ENCODE measurements around the gene COA8.
A peak's percentile ranks its signal among the peaks of the same experiment; 100 is the strongest.

The COA8 gene

DNA sequence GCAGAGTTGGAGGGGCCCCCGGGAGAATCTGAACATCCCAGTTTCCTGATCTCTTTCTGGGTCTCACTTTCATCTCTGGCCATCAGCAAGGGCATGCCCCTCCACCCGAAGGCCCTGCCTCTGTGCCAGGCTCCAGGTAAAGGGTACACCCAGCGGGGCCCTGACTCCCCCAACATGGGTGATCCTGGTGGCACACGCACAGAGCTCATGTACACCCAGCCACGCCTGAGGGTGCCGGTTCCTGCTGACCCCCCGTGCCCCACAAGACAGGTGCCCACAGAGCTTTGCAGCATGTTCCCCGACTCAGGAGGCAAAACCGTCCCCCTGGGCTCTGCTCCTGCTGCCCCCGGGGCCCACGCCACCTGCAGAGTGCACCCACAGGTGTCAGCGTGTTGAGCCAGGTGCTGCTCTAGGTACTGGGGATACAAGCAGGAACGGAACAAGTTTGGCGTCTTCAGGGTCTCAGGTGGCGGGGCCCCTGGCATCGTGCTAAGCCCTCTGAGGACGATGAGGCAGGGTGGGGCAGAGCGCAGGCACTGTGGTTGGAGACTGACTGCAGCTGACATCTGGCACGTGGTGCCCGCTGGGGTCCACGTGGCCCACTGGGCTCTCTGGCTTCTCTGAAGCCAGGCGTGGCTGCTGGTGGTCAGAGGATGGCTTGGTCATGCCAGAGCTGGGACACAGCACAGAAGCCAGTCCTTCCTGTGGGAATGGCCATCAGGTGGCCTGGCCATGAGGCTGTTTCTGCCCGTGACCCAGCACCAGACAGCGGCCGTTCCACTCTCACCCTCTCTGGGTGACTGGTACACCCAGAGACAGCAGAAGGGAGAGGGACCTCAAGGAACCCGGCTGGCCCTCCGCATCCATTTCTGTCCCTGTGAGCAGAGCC, 14.1 kb upstream of the COA8 start:
- DNase-seq: peak in 7 of 14 donors; percentile 38 to 74 (median 69)

- peak in 12 of 14 donors; percentile 56 to 91 (median 78) for DNase-seq
These were observed 13.1 kb upstream of the COA8 start for GRCh38 chr14:103549361-103550311.

GRCh38 chr14:103550451-103551337, 12.1 kb upstream of the COA8 start:
- DNase-seq: peak in 6 of 14 donors; percentile 32 to 71 (median 67)

- DNase-seq: peak in 6 of 14 donors; percentile 22 to 66 (median 56)
These were observed 11.4 kb upstream of the COA8 start for GRCh38 chr14:103551338-103551762.

DNA sequence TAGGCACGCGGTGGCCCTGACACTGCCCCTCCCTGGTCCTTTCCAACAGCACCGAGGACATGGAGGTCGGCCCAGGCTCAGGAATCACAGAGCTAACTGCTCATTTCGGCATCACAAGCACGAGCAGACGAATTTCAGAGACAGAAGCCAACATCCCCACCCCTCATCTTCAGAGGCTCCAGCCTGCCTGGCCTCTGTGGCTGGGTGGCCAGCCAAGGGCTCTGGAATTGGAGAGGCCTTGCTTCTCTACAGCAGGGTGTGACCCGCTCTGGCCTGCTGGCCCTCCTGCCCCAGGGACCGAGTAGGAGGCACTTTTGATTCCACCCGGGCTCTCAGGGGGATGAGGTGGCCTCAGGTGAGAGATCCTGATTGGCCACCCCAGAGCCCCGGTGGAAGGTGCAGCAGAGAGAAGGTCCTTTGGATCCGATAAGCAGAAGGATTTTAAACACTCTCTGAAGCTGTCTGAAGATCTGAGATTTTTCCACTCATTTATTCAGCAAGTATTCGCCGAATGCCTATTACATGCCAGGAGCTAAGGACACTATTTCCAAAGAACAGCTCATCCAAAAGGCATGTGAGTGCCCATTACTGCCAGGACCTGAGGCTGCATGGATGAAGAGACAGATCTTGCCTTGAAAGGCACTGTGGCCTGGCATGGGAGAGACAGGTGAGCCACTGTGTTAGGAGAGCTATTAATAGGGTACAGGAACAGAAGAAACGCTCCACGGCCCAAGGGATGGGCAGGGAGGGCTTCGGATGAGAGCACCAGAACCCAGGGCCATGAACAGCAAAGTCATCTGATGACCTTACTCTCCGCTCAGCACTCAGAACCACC, 10.5 kb upstream of the COA8 start:
- peak in 1 of 14 donors; percentile 61 for DNase-seq

- no peak for DNase-seq
These were observed 9.9 kb upstream of the COA8 start for GRCh38 chr14:103552846-103553210.

DNA sequence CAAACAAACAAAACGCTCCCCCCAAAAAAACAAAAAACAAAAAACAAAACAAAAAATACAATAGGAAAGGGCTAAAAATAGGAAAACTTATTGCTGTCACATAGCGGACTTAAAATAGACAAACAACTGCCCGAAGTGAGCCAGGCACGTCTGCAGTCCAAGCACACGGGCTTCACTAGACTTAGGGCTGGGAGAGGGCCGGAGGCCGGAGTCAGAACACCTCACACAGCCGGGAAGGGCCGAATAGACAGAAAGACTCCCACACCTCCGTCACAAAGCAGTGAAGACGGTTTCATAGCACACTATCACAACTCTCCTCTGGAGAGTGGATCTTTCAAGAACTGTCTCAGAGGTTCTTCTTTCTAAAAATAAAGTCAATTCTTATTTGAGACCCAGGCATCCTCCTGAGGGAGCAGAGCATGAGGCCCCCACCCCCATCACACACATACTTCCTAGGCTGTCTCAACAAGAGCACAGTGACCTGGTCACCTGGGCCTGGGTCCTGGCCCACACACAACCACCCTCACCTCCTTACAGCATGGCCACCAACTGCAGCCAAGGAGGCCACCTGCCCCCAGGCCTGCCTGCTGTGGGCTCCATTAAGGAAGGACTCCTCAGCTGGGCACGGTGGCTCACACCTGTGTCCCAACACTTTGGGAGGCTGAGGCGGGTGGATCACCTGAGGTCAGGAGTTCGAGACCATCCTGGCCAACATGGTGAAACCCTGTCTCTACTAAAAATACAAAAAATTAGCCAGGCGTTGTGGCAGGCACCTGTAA, 7.0 kb upstream of the COA8 start:
- DNase-seq: no peak

GRCh38 chr14:103556946-103557758, 5.6 kb upstream of the COA8 start:
- DNase-seq: no peak

- no peak for DNase-seq
These were observed 4.5 kb upstream of the COA8 start for GRCh38 chr14:103558071-103558882.

GRCh38 chr14:103559766-103560165, 3.0 kb upstream of the COA8 start:
- DNase-seq: no peak

DNA sequence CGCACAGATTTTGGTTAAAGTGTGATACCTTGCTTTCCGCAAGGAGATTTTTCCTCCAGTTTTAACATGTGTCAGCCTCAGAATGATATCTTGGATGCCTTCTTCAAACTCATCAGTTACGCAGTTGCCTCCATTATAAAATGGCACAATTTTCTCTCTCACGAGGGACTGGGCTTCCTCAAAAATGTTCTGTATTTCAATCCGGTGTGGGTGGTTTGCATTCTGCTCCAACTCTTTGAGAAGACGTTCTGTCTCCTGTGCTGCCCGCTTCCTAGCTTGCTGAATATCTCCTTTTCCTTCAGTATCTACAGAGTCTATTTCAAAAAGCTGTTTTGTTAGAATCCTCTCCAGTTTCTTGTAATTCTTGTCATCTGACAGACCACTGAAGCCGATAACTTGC, 2.1 kb upstream of the COA8 start:
- no peak for DNase-seq

- DNase-seq: no peak
These were observed 1.2 kb upstream of the COA8 start for GRCh38 chr14:103561381-103562178.

DNA sequence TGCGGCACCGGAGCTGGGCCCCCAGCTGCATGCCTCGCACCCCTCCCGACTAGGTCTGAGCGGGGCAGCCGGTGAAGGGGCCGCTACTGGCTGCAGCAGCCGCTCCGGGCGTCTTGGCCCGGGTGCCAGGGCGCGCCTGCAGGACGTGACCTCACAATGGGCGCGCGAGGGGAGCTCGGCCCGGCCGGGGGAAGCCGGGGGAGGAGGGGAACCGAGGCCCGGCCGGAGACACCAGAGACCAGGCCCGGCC, 656 bp upstream of the COA8 start:
- no peak for DNase-seq

- DNase-seq: no peak
These were observed 463 bp downstream of the COA8 start for GRCh38 chr14:103563226-103563620.

- DNase-seq: no peak
These were observed 1.2 kb downstream of the COA8 start for GRCh38 chr14:103563844-103564505.

- no peak for DNase-seq
These were observed 6.2 kb downstream of the COA8 start for GRCh38 chr14:103568952-103569351.

DNA sequence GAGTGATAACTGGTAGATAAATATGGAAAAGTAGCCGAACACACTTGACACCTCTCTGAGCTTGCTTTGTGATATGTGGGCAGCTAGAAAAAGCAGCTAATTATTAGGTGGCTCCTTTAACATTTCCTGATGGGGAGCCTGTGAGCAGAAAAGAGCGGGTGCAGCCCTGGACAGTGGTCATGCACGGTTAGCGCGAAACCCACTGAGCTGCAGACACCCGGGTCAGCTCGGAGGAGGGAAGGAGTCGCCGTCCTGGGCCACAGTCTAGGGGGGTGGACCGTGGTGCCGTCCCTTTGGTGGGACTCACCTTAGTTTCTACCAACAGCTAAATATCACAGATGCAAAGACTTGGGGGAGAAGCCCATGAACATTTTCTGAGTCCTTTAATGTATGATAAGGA, 6.6 kb downstream of the COA8 start:
- no peak for DNase-seq
